ENCODE results near the gene FOXA2. TPM values are rescaled to one million over a fixed set of nuclear protein-coding genes. Genes with fewer than 3 reads are reported as not detected.

Gene FOXA2
- total and polyA plus RNA-seq, 2 donors (not counting 1 experiment from before 2014, with no cell fraction given): not detected

DNA sequence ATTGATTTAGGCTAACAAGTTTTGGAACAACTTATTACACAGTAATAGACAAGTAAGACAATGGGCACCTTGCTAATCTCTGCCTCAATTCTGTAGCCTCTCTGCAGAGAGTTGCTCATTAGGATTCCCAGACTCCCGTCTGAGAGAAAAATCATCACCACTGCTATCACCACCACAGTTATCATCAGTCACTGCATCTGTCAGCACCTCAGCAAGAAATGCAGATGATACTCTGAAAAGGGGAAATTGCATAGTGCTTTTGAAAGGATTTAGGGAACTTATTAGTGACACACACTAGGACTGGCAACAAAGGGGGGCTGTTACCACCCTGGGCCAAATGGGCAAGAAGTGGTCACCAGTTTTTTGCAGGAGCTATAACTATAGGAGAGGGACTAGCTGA is 39.9 kb downstream of the FOXA2 start:
- no peaks in the 10 kb centered on the region for H3K4me1 ChIP-seq (ENCODE audit: control insufficient read depth, extremely low read depth, insufficient read depth, low read length)
- no peak overlapping the region for H3K27ac ChIP-seq (ENCODE audit: insufficient read depth, low read length)
- H3K27me3 ChIP-seq (ENCODE audit: control insufficient read depth, insufficient read depth, low read length): no peaks in the 10 kb centered on the region
- no peaks in the 10 kb centered on the region for H3K36me3 ChIP-seq (ENCODE audit: control insufficient read depth, insufficient read depth, low read length)
- no peak overlapping the region for H3K9ac ChIP-seq (ENCODE audit: insufficient read depth, low read length)
- no peaks in the 10 kb centered on the region for H3K79me2 ChIP-seq (ENCODE audit: control insufficient read depth, insufficient read depth, low read length)
- H3K4me3 ChIP-seq (replicated peaks in 1 of 4; ENCODE audit: control extremely low read depth in 1 of 4, insufficient read depth in 1 of 4, low read depth in 3 of 4, low read length in 4 of 4): no peak overlapping the region
- DNase-seq (ENCODE audit: low read depth in 2 of 2): no peak
- H3K4me2 ChIP-seq (ENCODE audit: extremely low read depth, insufficient read depth, low read length): no peak overlapping the region
- TF ChIP-seq EZH2 (IDR thresholded peaks at IDR 0.05; ENCODE audit: low read length, missing control alignments): no peak
- TF ChIP-seq, protein P1, sequence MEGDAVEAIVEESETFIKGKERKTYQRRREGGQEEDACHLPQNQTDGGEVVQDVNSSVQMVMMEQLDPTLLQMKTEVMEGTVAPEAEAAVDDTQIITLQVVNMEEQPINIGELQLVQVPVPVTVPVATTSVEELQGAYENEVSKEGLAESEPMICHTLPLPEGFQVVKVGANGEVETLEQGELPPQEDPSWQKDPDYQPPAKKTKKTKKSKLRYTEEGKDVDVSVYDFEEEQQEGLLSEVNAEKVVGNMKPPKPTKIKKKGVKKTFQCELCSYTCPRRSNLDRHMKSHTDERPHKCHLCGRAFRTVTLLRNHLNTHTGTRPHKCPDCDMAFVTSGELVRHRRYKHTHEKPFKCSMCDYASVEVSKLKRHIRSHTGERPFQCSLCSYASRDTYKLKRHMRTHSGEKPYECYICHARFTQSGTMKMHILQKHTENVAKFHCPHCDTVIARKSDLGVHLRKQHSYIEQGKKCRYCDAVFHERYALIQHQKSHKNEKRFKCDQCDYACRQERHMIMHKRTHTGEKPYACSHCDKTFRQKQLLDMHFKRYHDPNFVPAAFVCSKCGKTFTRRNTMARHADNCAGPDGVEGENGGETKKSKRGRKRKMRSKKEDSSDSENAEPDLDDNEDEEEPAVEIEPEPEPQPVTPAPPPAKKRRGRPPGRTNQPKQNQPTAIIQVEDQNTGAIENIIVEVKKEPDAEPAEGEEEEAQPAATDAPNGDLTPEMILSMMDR (conservative IDR thresholded peaks at IDR 0.05 in 1 of 2, IDR thresholded peaks at IDR 0.05 in 1 of 2; ENCODE audit: low read depth in 1 of 2, low read length in 2 of 2): no peak
- no peaks in the 10 kb centered on the region for H3K9me3 ChIP-seq (ENCODE audit: control insufficient read depth, insufficient read depth, low read depth, low read length)
- H4K20me1 ChIP-seq (ENCODE audit: control insufficient read depth, extremely low read depth, insufficient read depth, low read length): no peaks in the 10 kb centered on the region
- H2AFZ ChIP-seq (ENCODE audit: low read length): no peak overlapping the region

DNA sequence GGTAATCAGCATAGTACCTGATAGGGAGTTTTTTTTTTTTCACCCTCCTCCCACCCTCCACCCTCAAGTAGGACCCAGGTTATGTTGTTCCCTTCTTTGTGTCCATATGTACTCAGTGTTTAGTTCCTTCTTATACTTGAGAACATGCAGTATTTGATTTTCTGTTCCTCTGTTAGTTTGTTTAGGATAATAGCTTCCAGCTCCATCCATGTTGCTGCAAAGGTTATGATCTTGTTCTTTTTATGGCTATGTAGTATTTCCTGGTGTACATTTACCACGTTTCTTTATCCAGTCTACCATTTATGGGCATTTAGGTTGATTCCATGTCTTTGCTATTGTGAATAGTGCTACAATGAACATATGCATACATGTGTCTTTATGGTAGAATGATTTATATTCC is 41.9 kb downstream of the FOXA2 start:
- no peak overlapping the region for H3K9ac ChIP-seq (ENCODE audit: insufficient read depth, low read length)
- H2AFZ ChIP-seq (ENCODE audit: low read length): no peak overlapping the region
- H3K27me3 ChIP-seq (ENCODE audit: control insufficient read depth, insufficient read depth, low read length): no peaks in the 10 kb centered on the region
- H3K36me3 ChIP-seq (ENCODE audit: control insufficient read depth, insufficient read depth, low read length): no peaks in the 10 kb centered on the region
- no peaks in the 10 kb centered on the region for H3K79me2 ChIP-seq (ENCODE audit: control insufficient read depth, insufficient read depth, low read length)
- H3K4me3 ChIP-seq (replicated peaks in 1 of 4; ENCODE audit: control extremely low read depth in 1 of 4, insufficient read depth in 1 of 4, low read depth in 3 of 4, low read length in 4 of 4): no peak overlapping the region
- DNase-seq (ENCODE audit: low read depth in 2 of 2): no peak
- H4K20me1 ChIP-seq (ENCODE audit: control insufficient read depth, extremely low read depth, insufficient read depth, low read length): no peaks in the 10 kb centered on the region
- no peak overlapping the region for H3K27ac ChIP-seq (ENCODE audit: insufficient read depth, low read length)
- TF ChIP-seq, protein P1 (conservative IDR thresholded peaks at IDR 0.05 in 1 of 2, IDR thresholded peaks at IDR 0.05 in 1 of 2; ENCODE audit: low read depth in 1 of 2, low read length in 2 of 2): no peak
- TF ChIP-seq EZH2 (IDR thresholded peaks at IDR 0.05; ENCODE audit: low read length, missing control alignments): no peak
- no peaks in the 10 kb centered on the region for H3K9me3 ChIP-seq (ENCODE audit: control insufficient read depth, insufficient read depth, low read depth, low read length)
- H3K4me1 ChIP-seq (ENCODE audit: control insufficient read depth, extremely low read depth, insufficient read depth, low read length): no peaks in the 10 kb centered on the region
- H3K4me2 ChIP-seq (ENCODE audit: extremely low read depth, insufficient read depth, low read length): no peak overlapping the region

DNA sequence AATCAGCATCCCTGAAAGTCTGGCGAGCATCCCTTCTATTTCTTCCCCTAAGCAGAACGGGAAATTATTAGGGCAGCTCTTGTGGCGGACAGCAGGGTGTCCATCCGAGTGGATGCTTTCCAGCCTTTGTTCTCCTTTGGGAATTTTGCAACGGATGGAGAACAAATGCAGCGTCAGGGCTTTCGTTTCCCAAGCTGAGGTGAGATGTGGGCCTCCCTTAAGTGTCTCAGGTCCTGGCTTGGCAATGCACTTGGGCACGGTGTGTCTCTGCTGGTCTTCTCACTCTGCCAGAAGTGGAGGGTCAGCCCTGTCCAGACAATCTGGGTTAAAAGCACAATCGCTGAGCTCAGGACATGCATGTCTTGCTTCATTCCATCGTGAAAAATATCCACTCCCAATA is 43.5 kb downstream of the FOXA2 start:
- H3K36me3 ChIP-seq (ENCODE audit: control insufficient read depth, insufficient read depth, low read length): no peaks in the 10 kb centered on the region
- H4K20me1 ChIP-seq (ENCODE audit: control insufficient read depth, extremely low read depth, insufficient read depth, low read length): no peaks in the 10 kb centered on the region
- no peak overlapping the region for H2AFZ ChIP-seq (ENCODE audit: low read length)
- no peak overlapping the region for H3K27ac ChIP-seq (ENCODE audit: insufficient read depth, low read length)
- TF ChIP-seq EZH2 (IDR thresholded peaks at IDR 0.05; ENCODE audit: low read length, missing control alignments): no peak
- TF ChIP-seq, protein P1 (conservative IDR thresholded peaks at IDR 0.05 in 1 of 2, IDR thresholded peaks at IDR 0.05 in 1 of 2; ENCODE audit: low read depth in 1 of 2, low read length in 2 of 2): no peak
- H3K4me2 ChIP-seq (ENCODE audit: extremely low read depth, insufficient read depth, low read length): no peak overlapping the region
- H3K4me3 ChIP-seq (replicated peaks in 1 of 4; ENCODE audit: control extremely low read depth in 1 of 4, insufficient read depth in 1 of 4, low read depth in 3 of 4, low read length in 4 of 4): no peak overlapping the region
- H3K4me1 ChIP-seq (ENCODE audit: control insufficient read depth, extremely low read depth, insufficient read depth, low read length): no peaks in the 10 kb centered on the region
- no peaks in the 10 kb centered on the region for H3K9me3 ChIP-seq (ENCODE audit: control insufficient read depth, insufficient read depth, low read depth, low read length)
- H3K79me2 ChIP-seq (ENCODE audit: control insufficient read depth, insufficient read depth, low read length): no peaks in the 10 kb centered on the region
- H3K27me3 ChIP-seq (ENCODE audit: control insufficient read depth, insufficient read depth, low read length): no peaks in the 10 kb centered on the region
- DNase-seq (ENCODE audit: low read depth in 2 of 2): no peak
- H3K9ac ChIP-seq (ENCODE audit: insufficient read depth, low read length): no peak overlapping the region

All from fibroblast of lung (primary cell).